Fibroblast of skin of right biceps (primary cell): ENCODE data around the gene YPEL1.
"Not testable (repeated sequence)": the region's sequence is repeated elsewhere in the genome, so short reads cannot be mapped to it uniquely, and the experiment has no call there.

Experiments
- DNase-seq: peaks from one replicate; pipeline ENCODE4 v3.0.0-alpha.2; 2013

Gene YPEL1

GRCh38 chr22:21698430-21699329 lies 36.9 kb downstream of the YPEL1 start:
- no peak for DNase-seq

- peak; percentile 57 for DNase-seq
Observed at GRCh38 chr22:21697880-21698279, 37.7 kb downstream of the YPEL1 start.

GRCh38 chr22:21697021-21697771 lies 38.4 kb downstream of the YPEL1 start:
- no peak for DNase-seq

GRCh38 chr22:21696115-21696514 lies 39.5 kb downstream of the YPEL1 start:
- no peak for DNase-seq

GRCh38 chr22:21695430-21696085 lies 40.0 kb downstream of the YPEL1 start:
- DNase-seq = no peak

GRCh38 chr22:21694795-21695429 lies 40.7 kb downstream of the YPEL1 start:
- DNase-seq = no peak

GRCh38 chr22:21694394-21694793 lies 41.2 kb downstream of the YPEL1 start:
- no peak for DNase-seq

GRCh38 chr22:21693999-21694341 lies 41.6 kb downstream of the YPEL1 start:
- DNase-seq = no peak

- no peak for DNase-seq
Observed at GRCh38 chr22:21693333-21693998, 42.1 kb downstream of the YPEL1 start.

- not testable (repeated sequence) for DNase-seq
Observed at GRCh38 chr22:21692856-21693255, 42.7 kb downstream of the YPEL1 start.

- DNase-seq = no peak
Observed at GRCh38 chr22:21691816-21692215, 43.8 kb downstream of the YPEL1 start.

- no peak for DNase-seq
Observed at GRCh38 chr22:21690401-21690801, 45.2 kb downstream of the YPEL1 start.

- DNase-seq = no peak
Observed at GRCh38 chr22:21688706-21689381, 46.8 kb downstream of the YPEL1 start.

GRCh38 chr22:21688341-21688705 lies 47.3 kb downstream of the YPEL1 start:
- no peak for DNase-seq

GRCh38 chr22:21687685-21688259 lies 47.8 kb downstream of the YPEL1 start:
- DNase-seq = no peak

GRCh38 chr22:21686634-21687393 lies 48.8 kb downstream of the YPEL1 start:
- DNase-seq = no peak

GRCh38 chr22:21686193-21686608 lies 49.4 kb downstream of the YPEL1 start:
- no peak for DNase-seq

- no peak for DNase-seq
Observed at GRCh38 chr22:21685164-21685513, 50.5 kb downstream of the YPEL1 start.

GRCh38 chr22:21684492-21685163 lies 51.0 kb downstream of the YPEL1 start:
- no peak for DNase-seq

GRCh38 chr22:21683401-21683811 lies 52.2 kb downstream of the YPEL1 start:
- DNase-seq = no peak
